Stimulated activated effector memory CD8-positive, alpha-beta T cell treated with anti-CD3 and anti-CD28 coated beads, Interleukin-12 subunit alpha, Interleukin-12 subunit beta, amount 100 ng/mL, for 72 hours (primary cell): ENCODE results near the gene TOR1A.

Experiments used
- ATAC-seq: fragments of 150-1000 bp; cut with Tn5 transposase; 2 replicates; pipeline ENCODE4 v1.10.0; 2021
- DNase-seq, 2 donors: peaks; one replicate each; pipeline ENCODE4 v3.0.0; 2021 to 2022; ENCODE audit warnings: low spot score in 2 of 2
- H3K27ac Mint-ChIP-seq: one replicate; pipeline ENCODE4 v1.8.0; 2022; ENCODE audit warnings: mild to moderate bottlenecking, mixed read lengths
- H3K36me3 Mint-ChIP-seq: one replicate; pipeline ENCODE4 v1.8.0; 2022; ENCODE audit warnings: mild to moderate bottlenecking, mixed read lengths
- H3K4me1 Mint-ChIP-seq: one replicate; pipeline ENCODE4 v1.8.0; 2022; ENCODE audit warnings: mixed read lengths
- H3K4me3 Mint-ChIP-seq: one replicate; pipeline ENCODE4 v1.8.0; 2022; ENCODE audit warnings: mild to moderate bottlenecking, mixed read lengths
- H3K9me3 Mint-ChIP-seq: one replicate; pipeline ENCODE4 v1.8.0; 2022; ENCODE audit warnings: mixed read lengths

The TOR1A gene

GRCh38 chr9:129769669-129770068, 54.3 kb downstream of the TOR1A start:
- DNase-seq (no peak), ATAC-seq (no peak)
- no peaks in the 10 kb centered on the region for H3K36me3 Mint-ChIP-seq
- H3K27ac Mint-ChIP-seq, result no peak overlapping the region
- peaks cover 8% of the 10 kb centered on the region for H3K4me1 Mint-ChIP-seq
- no peaks in the 10 kb centered on the region for H3K9me3 Mint-ChIP-seq
- no peak overlapping the region for H3K4me3 Mint-ChIP-seq

GRCh38 chr9:129768486-129768885, 55.5 kb downstream of the TOR1A start:
- Mint-ChIP-seq H3K27ac (no peak overlapping the region), H3K4me1 (no peaks in the 10 kb centered on the region), H3K36me3 (no peaks in the 10 kb centered on the region), H3K4me3 (no peak overlapping the region), H3K9me3 (no peaks in the 10 kb centered on the region)
- DNase-seq (no peak), ATAC-seq (no peak)

GRCh38 chr9:129765764-129766317, 58.1 kb downstream of the TOR1A start:
- Mint-ChIP-seq H3K4me3 (no peak overlapping the region), H3K9me3 (no peaks in the 10 kb centered on the region), H3K36me3 (no peaks in the 10 kb centered on the region), H3K27ac (no peak overlapping the region), H3K4me1 (no peaks in the 10 kb centered on the region)
- DNase-seq, result no peak
- ATAC-seq, result no peak

- H3K27ac Mint-ChIP-seq, result no peak overlapping the region
- H3K4me3 Mint-ChIP-seq, result no peak overlapping the region
- H3K9me3 Mint-ChIP-seq, result no peaks in the 10 kb centered on the region
- ATAC-seq (no peak), DNase-seq (no peak)
- H3K4me1 Mint-ChIP-seq, result no peaks in the 10 kb centered on the region
- no peaks in the 10 kb centered on the region for H3K36me3 Mint-ChIP-seq
These were observed 60.7 kb downstream of the TOR1A start for GRCh38 chr9:129762985-129763926.
